CD14-positive monocyte (primary cell): ENCODE measurements around the gene KAZN. TPM values are rescaled to one million over a fixed set of nuclear protein-coding genes. Genes with fewer than 3 reads are reported as not detected.

Experiments used
- DNase-seq, 3 donors: peaks; one replicate each; pipeline ENCODE4 v3.0.0-alpha.2; 2011 to 2022
- H2AFZ ChIP-seq: 2 replicates; pipeline ENCODE4 v1.6.0; 2012; ENCODE audit warnings: mild to moderate bottlenecking, low read depth, low read length, inconsistent platforms; ENCODE audit not compliant: insufficient read depth, poor library complexity, severe bottlenecking
- H3K27ac ChIP-seq, 2 donors: 1 replicate in 1 of 2; 2 replicates in 1 of 2; pipeline ENCODE4 v1.5.1; 2012 to 2013; ENCODE audit warnings: low read length in 2 of 2, control low read depth in 1 of 2, inconsistent platforms in 1 of 2, low read depth in 1 of 2, mild to moderate bottlenecking in 1 of 2
- H3K27me3 ChIP-seq, 2 donors: one replicate each; pipeline versions ENCODE4 v1.6.0 to v1.6.1; 2011 to 2013; ENCODE audit warnings: low read length in 2 of 2; ENCODE audit not compliant: control insufficient read depth in 2 of 2, insufficient read depth in 2 of 2
- H3K36me3 ChIP-seq, 2 donors: replicated peaks in 1 of 2; 1 replicate in 1 of 2; 2 replicates in 1 of 2; pipeline versions ENCODE4 v1.5.1 to v1.6.1; 2012 to 2013; ENCODE audit warnings: low read length in 2 of 2, control low read depth in 1 of 2, inconsistent platforms in 1 of 2, mild to moderate bottlenecking in 1 of 2; ENCODE audit not compliant: insufficient read depth in 2 of 2, control insufficient read depth in 1 of 2
- H3K4me1 ChIP-seq, 2 donors: 1 replicate in 1 of 2; 2 replicates in 1 of 2; pipeline versions ENCODE4 v1.5.1 to v1.6.1; 2012 to 2013; ENCODE audit warnings: low read length in 2 of 2, control low read depth in 1 of 2, inconsistent platforms in 1 of 2, mild to moderate bottlenecking in 1 of 2, moderate library complexity in 1 of 2; ENCODE audit not compliant: insufficient read depth in 2 of 2, control insufficient read depth in 1 of 2
- H3K4me2 ChIP-seq: replicated peaks from 2 replicates; pipeline ENCODE3; 2012; ENCODE audit warnings: low read length, moderate library complexity, mild to moderate bottlenecking; ENCODE audit not compliant: poor library complexity, severe bottlenecking; ENCODE audit errors: extremely low read depth
- H3K4me3 ChIP-seq, 3 experiments: fragments of 200-600 bp in 1 of 3; sonication (generic) in 1 of 3; replicated peaks in 1 of 3; 1 replicate in 2 of 3; 2 replicates in 1 of 3; pipeline ENCODE4 v1.5.1; 2011 to 2013; ENCODE audit warnings: low read length in 3 of 3, mild to moderate bottlenecking in 3 of 3, control low read depth in 2 of 3, low read depth in 2 of 3, inconsistent platforms in 1 of 3, moderate library complexity in 1 of 3
- H3K79me2 ChIP-seq: 2 replicates; pipeline ENCODE4 v1.6.0; 2012; ENCODE audit warnings: mild to moderate bottlenecking, control low read depth, inconsistent platforms, low read length, moderate library complexity; ENCODE audit not compliant: insufficient read depth
- H3K9ac ChIP-seq: 2 replicates; pipeline ENCODE4 v1.6.0; 2017; ENCODE audit warnings: low read length, mild to moderate bottlenecking; ENCODE audit not compliant: insufficient read depth, poor library complexity, severe bottlenecking
- H3K9me3 ChIP-seq, 2 donors: replicated peaks in 1 of 2; 1 replicate in 1 of 2; 2 replicates in 1 of 2; pipeline versions ENCODE4 v1.5.1 to v1.6.1; 2012 to 2013; ENCODE audit warnings: low read length in 2 of 2, control low read depth in 1 of 2; ENCODE audit not compliant: control insufficient read depth in 1 of 2, insufficient read depth in 1 of 2
- H4K20me1 ChIP-seq: 2 replicates; pipeline ENCODE4 v1.6.0; 2012; ENCODE audit warnings: mild to moderate bottlenecking, low read length, control low read depth, moderate library complexity; ENCODE audit not compliant: insufficient read depth
- H3K27ac Mint-ChIP-seq, 7 donors: one replicate each; pipeline ENCODE4 v1.8.0; 2020; ENCODE audit warnings: mild to moderate bottlenecking in 7 of 7, mixed read lengths in 7 of 7, moderate library complexity in 6 of 7, inconsistent platforms in 2 of 7
- H3K27me3 Mint-ChIP-seq, 3 donors: one replicate each; pipeline ENCODE4 v1.8.0; 2021 to 2022; ENCODE audit warnings: low read depth in 3 of 3, mild to moderate bottlenecking in 3 of 3, mixed read lengths in 3 of 3, moderate library complexity in 3 of 3, inconsistent platforms in 1 of 3
- H3K36me3 Mint-ChIP-seq, 2 donors: one replicate each; pipeline ENCODE4 v1.8.0; 2020; ENCODE audit warnings: mixed read lengths in 2 of 2, inconsistent platforms in 1 of 2, mild to moderate bottlenecking in 1 of 2
- H3K4me1 Mint-ChIP-seq: one replicate; pipeline ENCODE4 v1.8.0; 2020; ENCODE audit warnings: mild to moderate bottlenecking, mixed read lengths
- H3K4me3 Mint-ChIP-seq, 2 donors: one replicate each; pipeline ENCODE4 v1.8.0; 2020; ENCODE audit warnings: mild to moderate bottlenecking in 2 of 2, mixed read lengths in 2 of 2, moderate library complexity in 1 of 2
- H3K9me3 Mint-ChIP-seq, 7 donors: one replicate each; pipeline ENCODE4 v1.8.0; 2020 to 2022; ENCODE audit warnings: mixed read lengths in 7 of 7, mild to moderate bottlenecking in 6 of 7, moderate library complexity in 6 of 7, inconsistent platforms in 2 of 7
- WGBS: methylation state at CpG from one replicate; pipeline ENCODE4 v1.1.5; 2013; ENCODE audit warnings: missing lambda C conversion rate; ENCODE audit not compliant: insufficient coverage; 5-methylcytosine and 5-hydroxymethylcytosine counted together
- intact Hi-C, 2 donors: fragments of 100-400 bp; cut with micrococcal nuclease; formaldehyde crosslinking; loops; one replicate each; pipeline versions ENCODE4 v1.15.0 to v1.15.1; 2023
- polyA plus RNA-seq, 3 donors: library from polyadenylated mRNA; depleted of rRNA in 1 of 3; unstranded in 2 of 3; stranded (reverse) in 1 of 3; fragments of 300-500 nt in 2 of 3; fragments of >200 nt in 1 of 3; fragmentation: Illumina TruSeq in 2 of 3; gene quantifications; 1 replicate in 2 of 3; 2 replicates in 1 of 3; pipeline ENCODE4 v1.2.3, GENCODE V29; 2012 to 2021
- TF ChIP-seq, protein P1 (sequence below): fragments of 200-600 bp; IDR thresholded peaks from one replicate; pipeline ENCODE4 v1.8.0; 2022; ENCODE audit warnings: antibody characterized with exemption, mild to moderate bottlenecking

The KAZN gene
- polyA plus RNA-seq, 3 donors, result not detected

- Mint-ChIP-seq H3K27me3 (peaks cover 0 to 16% (median 2%) of the 10 kb centered on the region in 3 donors), H3K36me3 (no peaks in the 10 kb centered on the region), H3K4me1 (no peaks in the 10 kb centered on the region), H3K4me3 (no peak overlapping the region), H3K9me3 (peaks cover 0 to 5% (median 0%) of the 10 kb centered on the region in 7 donors), H3K27ac (peak overlapping the region in 1 of 7 donors; percentile 38)
- Histone ChIP-seq H3K27ac (no peak overlapping the region), H3K27me3 (no peaks in the 10 kb centered on the region), H3K9me3 (no peaks in the 10 kb centered on the region), H3K4me1 (no peaks in the 10 kb centered on the region), H2AFZ (no peak overlapping the region), H3K79me2 (no peaks in the 10 kb centered on the region), H3K4me2 (no peak overlapping the region), H3K36me3 (no peaks in the 10 kb centered on the region), H3K9ac (no peak overlapping the region), H3K4me3 (no peak overlapping the region), H4K20me1 (no peaks in the 10 kb centered on the region)
- intact Hi-C loops, result no loop called here
- no peak for DNase-seq
- TF ChIP-seq, protein P1, sequence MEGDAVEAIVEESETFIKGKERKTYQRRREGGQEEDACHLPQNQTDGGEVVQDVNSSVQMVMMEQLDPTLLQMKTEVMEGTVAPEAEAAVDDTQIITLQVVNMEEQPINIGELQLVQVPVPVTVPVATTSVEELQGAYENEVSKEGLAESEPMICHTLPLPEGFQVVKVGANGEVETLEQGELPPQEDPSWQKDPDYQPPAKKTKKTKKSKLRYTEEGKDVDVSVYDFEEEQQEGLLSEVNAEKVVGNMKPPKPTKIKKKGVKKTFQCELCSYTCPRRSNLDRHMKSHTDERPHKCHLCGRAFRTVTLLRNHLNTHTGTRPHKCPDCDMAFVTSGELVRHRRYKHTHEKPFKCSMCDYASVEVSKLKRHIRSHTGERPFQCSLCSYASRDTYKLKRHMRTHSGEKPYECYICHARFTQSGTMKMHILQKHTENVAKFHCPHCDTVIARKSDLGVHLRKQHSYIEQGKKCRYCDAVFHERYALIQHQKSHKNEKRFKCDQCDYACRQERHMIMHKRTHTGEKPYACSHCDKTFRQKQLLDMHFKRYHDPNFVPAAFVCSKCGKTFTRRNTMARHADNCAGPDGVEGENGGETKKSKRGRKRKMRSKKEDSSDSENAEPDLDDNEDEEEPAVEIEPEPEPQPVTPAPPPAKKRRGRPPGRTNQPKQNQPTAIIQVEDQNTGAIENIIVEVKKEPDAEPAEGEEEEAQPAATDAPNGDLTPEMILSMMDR, result no peak
- WGBS, result 40% methylated on average over 7 of the region's 12 CpGs
These were observed 346.0 kb downstream of the KAZN start for GRCh38 chr1:14944471-14944985.

GRCh38 chr1:14945132-14946010 is 346.9 kb downstream of the KAZN start:
- WGBS, result 96% methylated on average over 11 of the region's 26 CpGs
- DNase-seq, result no peak

More at GRCh38 chr1:14945132-14946010, 346.9 kb downstream of the KAZN start:
- Mint-ChIP-seq H3K4me3 (no peak overlapping the region), H3K9me3 (peaks cover 0 to 5% (median 0%) of the 10 kb centered on the region in 7 donors), H3K36me3 (no peaks in the 10 kb centered on the region), H3K27me3 (peaks cover 0 to 16% (median 2%) of the 10 kb centered on the region in 3 donors), H3K27ac (no peak overlapping the region), H3K4me1 (no peaks in the 10 kb centered on the region)
- Histone ChIP-seq H3K4me1 (no peaks in the 10 kb centered on the region), H4K20me1 (no peaks in the 10 kb centered on the region), H3K36me3 (no peaks in the 10 kb centered on the region), H3K9ac (no peak overlapping the region), H3K4me2 (no peak overlapping the region), H3K9me3 (no peaks in the 10 kb centered on the region), H3K4me3 (no peak overlapping the region), H3K27ac (no peak overlapping the region), H2AFZ (no peak overlapping the region), H3K79me2 (no peaks in the 10 kb centered on the region), H3K27me3 (no peaks in the 10 kb centered on the region)
- intact Hi-C loops, result no loop called here
- TF ChIP-seq, protein P1, result no peak
